GM19324 (cell line): ENCODE data around the gene FHOD1.

Experiments used
- ATAC-seq: cut with Tn5 transposase; IDR thresholded peaks from one replicate; pipeline ENCODE4 v1.9.1; 2021; ENCODE audit warnings: mild to moderate bottlenecking, moderate library complexity; ENCODE audit not compliant: unreplicated experiment, low FRiP score

The FHOD1 gene

DNA sequence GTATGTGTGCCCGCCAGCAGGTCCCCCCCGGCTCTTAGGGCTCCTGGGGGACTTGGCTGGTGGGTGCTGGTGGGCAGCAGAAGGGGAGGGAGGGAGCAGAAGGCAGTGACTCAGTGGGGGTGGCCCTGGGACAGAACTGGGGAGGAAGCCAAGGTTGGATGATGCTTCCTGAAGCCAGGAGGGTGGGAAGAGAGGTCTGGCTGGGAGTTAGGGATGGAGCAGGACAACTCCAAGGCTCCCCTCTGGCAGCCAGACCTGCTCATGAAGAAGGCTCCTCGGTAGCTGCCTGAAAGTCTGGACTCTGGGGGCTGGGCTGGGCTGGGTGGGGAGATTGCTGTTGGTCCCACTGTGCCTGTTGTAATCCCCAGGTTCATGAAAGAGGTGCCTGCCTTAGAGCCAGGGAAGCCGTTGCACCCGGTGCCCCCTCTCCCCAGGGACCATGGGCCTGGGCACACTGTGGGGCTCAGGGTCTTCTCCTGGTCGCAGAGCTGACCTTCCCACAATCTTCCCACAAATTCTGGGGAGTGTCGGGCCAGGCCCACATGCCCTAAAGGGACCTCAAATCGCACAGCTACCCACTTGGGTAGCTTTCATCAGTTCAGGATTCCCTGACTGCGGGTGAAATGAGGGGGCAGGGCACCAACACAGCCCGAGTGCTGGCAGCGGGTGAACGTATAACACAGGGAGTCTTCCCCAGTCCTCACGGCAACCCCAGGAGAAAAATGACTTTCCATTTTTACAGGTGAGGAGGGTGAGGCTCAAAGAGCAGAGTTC is 30.9 kb upstream of the FHOD1 start:
- no peak for ATAC-seq

DNA sequence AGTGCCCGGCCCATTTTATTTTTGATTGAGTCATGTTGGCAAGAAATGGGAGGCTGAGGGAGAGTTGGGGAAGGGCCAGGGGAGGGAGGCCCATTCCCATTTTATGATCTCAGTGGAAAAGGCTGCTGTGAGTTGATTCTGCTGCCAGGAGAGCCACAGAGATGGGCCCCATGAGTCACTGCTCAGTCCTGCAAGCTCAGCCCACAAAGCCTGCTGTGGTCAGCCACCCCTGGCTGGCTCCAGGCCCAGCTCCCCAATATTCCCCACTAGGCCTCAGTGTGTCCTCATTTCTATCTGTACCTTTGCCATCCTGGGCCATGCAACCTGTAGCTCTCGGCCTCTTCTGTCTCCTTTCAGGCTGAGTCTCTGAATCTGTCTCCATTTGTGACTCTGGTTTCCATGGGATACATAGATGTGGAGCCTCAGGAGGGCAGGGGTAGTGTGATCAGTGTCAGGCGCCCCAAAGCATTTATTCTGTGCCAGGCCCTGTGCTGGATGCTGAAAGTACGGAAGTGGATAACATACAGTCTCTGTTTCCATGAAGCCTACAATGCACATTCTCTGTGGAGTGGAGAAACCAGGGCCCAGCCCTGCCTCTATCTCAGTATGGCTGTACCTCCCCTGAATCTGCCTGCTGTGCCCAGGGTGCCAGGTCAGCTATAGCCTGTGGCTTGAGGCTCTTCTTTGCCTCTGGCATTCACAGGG is 30.2 kb upstream of the FHOD1 start:
- no peak for ATAC-seq

DNA sequence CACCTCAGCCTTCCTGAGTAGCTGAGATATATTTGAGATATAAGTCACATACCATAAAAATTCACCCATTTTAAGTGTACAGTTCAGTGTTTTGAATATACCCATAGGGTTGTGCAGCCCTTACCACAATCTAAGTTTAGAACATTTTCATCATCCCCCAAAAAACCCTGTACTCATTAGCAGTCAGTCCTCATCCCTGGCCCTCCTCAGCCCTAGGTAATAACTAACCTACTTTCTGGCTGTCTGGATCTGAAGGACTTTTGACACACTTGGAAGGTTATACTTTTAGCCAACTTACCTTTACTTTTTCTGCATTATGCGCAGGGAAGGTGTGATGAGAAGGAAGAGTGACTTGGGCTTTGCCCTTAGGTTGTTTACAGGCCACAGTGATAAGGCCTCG is 28.0 kb upstream of the FHOD1 start:
- no peak for ATAC-seq

DNA sequence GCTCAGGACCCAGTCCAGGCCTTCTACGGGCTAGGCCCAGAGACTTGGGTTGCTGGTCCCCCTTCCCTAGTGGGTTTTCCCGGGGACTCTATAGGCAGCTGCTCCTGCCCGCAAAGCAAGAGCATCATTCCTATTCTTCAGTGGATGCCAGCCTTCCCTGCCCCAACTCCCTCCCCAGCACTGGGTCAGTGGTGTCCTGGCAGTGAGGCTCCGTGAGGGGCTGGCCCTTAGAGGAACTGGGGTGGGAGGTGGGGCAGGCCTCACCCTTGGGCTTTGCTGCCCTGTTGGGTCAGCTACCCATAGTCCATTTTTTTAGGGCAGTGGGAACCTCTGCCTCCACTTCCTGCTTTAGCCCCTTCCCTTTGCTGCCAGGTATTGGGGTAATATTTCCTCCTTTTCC is 24.2 kb upstream of the FHOD1 start:
- ATAC-seq: no peak

DNA sequence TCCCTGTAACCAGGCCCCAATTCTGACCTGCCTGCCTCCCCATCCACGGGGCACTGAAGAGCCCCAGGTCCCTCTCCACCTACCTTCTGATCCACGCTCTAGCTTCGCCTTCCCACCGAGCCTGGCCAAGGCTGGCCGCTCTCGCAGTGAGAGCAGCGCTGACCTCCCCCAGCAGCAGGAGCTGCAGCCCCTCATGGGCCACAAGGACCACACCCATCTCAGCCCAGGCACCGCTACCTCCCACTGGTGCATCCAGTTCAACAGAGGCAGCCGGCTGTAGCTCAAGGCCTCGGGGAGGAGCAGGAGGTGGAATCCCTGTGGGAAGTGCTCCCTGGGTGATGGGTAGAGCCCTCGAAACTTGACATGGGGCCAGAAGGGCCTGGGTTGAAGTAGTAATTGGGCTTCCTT is 23.7 kb upstream of the FHOD1 start:
- ATAC-seq: no peak

DNA sequence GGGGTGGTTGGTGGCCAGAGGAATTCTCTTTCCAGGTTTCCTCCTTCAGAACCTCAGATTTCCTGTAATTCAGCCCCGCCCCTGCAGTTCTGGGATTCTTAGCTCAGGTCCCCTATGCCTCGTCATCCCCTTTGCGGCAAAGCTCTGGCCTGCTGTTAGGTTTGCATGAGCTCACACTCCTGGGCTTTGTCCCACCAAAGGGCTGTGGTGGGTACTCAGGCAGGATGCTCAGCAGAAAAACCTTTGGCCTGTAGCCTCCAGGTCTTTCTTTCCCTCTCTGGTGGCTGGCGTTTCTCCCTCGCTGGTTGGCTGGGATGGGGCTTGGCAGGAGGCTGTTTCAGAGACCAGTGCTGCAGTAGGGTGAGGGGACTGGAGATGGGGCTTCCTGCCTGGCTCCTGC is 22.5 kb upstream of the FHOD1 start:
- ATAC-seq: no peak

DNA sequence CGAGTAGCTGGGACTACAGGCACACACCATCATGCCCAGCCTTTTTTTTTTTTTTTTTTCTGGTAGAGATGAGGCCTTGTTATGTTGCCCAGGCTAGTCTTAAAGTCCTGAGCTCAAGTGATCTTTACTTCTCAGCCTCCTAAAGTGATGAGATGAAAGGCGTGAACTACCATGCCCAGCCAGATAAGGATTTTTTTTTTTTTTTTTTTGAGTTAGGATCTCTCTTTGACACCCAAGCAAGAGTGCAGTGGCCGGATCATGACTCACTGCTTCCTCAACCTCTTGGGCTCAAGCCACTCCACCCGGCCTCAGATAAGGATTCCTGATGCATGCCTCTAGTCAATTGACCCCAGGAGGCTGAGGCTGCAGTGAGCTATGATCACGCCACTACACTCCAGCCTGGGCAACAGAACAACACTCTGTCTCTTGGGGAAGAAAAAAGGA is 20.9 kb upstream of the FHOD1 start:
- ATAC-seq: no peak

DNA sequence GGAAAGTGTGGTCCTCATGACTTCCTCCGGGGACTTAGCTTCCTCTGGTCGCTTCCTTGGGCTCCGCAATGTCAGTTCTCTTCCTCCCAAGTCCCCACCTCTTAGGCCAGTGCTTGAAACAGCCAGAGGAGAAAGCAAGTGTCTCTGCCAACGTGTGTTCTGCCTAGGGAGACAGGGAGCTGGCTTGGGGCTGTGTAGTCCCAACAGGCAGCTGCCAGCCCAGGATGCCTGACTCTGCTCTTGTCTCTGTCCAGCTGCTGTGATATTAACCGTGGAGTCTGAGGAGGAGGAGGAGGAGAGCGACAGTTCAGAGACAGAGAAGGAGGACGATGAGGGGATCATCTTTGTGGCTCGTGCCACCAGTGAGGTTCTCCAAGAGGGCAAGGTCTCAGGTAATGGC is 18.6 kb upstream of the FHOD1 start:
- no peak for ATAC-seq

DNA sequence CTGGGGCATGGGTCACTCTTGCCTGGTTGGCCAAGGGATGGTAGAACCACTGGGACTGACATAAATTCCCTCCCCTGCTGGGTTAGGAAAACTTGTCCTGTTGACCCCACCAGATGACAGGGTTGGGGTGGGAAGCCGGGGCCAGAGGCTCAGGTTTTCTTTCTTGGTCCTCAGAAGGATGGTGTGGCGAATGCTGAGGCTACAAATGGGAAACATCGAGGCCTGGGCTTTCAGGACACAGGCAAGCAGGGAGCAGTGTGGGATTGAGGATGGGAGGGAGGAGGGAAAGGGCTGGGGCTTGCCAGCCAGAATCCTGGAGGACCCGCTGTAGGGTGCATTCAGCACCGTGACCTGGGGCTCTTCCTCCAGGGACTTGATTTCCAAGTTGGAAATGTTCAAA is 17.6 kb upstream of the FHOD1 start:
- no peak for ATAC-seq

DNA sequence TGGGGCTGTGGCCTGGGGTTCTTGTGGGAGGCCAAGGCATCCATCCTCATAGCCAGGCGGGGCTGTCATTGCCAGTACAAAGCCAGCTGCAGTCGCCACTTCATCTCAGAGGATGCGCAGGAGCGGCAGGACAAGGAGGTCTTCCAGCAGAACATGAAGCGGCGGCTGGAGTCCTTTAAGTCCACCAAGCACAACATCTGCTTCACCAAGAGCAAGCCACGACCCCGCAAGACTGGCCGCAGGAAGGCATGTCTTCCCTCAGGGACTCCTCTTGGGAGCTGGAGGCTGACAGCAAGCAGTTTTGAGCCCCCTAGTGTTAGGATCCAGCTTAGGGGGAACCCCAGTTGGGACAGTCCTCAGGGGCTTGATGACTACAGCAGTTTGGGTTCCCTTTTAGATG is 17.0 kb upstream of the FHOD1 start:
- no peak for ATAC-seq

DNA sequence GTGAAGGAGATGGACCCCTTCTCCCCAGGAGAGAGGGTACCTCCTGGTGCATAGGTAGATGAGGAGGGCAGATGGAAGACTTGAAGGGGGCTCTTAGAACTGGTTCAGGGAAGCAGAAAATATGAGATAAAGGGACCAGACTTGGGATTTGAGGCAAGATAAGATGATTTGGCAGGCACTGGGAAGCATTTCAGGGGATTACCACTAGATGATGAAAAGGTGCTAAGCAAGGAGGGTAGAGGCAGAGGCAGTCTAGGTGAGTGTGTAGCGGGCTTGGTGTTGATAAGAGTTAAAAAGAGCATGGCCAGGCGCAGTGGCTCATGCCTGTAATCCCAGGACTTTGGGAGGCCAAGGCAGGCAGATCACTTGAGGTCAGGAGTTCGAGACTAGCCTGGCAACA is 15.9 kb upstream of the FHOD1 start:
- ATAC-seq: no peak

DNA sequence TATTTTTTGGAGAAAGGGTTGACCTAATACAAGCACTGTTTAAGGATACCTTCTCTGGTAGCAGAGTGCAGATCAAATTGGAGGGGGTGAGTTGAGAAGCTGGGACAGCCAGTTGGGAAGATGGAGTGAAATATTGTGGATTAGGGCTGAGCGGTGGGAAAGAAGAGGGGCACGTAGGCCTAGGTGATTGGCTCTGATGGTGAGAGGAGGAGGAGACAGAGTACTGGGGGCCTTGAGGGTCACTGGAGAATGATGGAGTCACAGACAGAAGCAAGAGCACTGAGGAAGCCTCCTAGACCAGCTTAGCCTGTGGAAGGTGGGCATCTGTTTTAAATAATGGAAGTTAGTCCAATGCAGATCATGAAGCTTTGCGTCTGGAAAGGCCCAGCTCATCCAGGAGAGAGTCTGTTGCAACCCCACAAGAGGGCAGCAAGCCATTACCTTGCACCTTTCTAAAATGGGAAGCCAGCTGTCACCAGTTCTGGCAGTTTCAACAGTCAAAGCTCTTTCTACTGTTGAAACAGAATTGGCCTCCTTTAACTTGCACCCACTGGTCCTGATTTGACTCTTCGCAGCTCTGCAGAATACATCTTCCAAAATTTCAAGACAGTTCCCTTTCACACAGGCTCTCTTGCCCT is 13.3 kb upstream of the FHOD1 start:
- no peak for ATAC-seq

DNA sequence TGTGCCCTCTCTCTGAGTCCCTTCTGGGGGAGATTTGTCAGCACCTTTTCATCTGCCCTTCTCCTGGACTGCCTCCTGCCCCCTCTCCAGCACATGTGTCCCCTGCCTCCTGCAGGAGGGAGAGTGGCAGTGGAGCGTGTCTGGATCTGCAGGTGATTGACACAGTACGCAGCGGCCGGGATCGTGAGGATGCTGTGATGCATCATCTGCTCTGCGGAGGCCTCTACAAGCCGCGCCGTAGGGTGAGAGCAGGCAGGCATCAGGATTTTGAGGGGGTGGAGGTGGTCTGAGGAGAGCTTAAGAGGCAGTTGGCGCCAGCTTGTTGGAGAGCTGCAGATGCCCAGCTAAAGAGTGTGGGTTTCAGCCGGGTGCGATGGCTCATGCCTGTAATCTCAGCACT is 12.4 kb upstream of the FHOD1 start:
- ATAC-seq: no peak

DNA sequence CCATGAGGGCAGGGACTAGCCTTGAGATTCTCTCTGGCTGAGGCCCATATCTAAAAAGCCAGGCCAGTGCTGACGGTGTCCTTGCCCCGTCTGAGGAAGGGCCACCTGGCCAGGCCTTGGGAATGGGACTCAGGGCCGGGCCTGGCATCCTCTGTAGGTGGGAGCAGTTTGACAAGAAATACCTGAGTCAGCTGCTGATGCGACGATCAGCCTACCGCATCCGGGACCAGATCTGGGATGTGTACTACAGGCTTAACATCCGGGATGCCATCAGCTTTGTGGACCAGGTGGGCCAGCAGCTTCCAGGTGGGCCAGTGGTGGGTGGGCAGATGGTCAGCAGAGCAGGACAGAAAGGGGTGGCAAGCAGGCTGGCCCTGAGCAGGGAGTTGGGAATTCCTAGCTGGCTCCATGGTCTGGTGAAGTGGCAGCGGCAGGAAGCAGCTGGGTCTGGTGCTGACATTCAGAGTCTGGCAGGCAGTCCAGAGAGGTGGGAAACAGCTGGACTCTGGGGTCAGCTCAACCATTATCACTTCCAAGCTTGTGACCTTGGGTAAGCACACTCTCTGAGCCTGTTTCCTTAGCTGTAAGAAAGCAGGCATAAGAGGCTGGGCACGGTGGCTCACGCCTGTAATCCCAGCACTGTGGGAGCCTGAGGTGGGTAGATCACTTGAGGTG is 11.0 kb upstream of the FHOD1 start:
- no peak for ATAC-seq

DNA sequence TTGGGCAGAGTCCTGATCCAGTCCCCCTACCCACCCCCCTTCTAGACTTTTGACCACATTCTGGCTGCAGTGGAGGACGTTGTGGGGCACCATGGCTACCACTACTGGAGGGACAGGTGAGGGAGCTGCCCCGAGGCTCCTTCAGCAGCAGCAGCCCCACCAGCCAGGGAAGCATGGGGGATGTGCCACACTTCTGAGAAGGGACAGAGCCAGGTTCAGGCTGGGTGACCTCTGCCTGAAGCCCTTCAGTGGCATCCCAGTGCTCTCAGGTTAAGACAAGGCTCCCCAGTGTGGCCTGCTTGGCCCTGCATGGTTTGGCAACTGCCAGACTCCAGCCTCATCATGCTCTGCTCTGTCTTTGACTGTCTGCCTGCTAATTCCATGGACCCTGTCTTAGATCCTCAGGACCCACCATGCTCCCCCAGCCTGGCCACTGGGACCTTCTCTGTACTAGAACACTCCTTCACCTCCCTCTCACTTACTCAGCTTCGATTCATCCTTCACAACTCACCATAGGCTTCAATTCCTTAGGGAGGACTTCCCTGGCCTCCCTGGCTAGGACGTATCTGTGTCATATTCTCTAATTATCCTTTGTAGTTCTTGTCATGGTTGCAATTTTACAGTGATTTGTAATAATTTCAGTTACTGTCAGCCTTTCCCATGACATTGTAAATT is 10.3 kb upstream of the FHOD1 start:
- ATAC-seq: no peak

DNA sequence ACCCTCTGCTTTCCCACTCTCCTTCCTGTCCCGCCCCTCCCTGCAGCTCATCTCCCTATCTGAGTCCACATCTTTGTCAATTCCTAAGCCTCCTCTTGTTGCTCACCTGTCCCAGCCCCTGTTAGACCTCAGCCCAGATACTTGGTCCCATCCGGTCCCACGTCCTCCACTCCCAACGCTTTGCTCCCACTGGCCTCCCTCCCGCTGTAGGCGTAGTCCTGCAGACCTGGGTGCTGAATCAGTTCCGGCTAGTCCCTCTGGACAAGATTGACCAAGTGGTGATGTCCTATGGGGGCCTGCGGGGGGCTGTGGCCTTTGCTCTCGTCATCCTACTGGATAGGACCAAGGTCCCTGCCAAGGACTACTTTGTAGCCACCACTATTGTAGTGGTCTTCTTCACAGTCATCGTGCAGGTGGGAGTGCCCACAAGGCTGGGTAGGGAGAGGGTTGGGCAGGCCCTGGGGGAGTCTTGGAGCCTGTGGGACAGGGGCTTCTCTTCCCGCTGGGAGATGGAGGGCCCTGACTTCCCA is 9.5 kb upstream of the FHOD1 start:
- no peak for ATAC-seq

DNA sequence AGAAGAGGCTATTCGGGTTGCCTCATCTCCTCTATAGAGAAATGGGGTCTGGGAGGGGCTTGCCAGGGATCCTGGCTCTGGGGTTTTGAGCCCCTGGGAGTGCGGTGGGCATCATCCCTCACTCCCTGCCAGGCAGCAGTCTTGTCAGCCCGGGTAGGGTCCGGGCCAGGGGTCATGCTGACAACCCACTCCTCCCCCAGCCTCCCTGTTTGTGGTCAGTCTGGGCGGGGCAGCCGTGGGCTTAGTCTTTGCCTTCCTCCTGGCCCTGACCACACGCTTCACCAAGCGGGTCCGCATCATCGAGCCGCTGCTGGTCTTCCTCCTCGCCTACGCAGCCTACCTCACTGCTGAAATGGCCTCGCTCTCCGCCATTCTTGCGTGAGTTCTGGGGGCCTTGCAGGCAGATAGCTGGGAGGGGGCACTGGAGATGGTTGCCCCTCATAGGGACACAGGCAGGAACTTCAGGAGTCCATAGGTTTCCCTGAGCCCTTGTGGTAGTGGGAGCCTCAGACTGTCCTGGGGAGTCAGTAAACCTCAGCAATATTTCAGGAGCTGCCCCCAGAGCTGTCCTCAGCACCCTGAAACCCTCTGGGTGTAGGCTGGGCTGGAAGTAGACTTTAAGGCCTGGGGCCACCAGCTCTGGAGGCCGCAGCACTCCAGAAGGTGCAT is 8.4 kb upstream of the FHOD1 start:
- no peak for ATAC-seq

DNA sequence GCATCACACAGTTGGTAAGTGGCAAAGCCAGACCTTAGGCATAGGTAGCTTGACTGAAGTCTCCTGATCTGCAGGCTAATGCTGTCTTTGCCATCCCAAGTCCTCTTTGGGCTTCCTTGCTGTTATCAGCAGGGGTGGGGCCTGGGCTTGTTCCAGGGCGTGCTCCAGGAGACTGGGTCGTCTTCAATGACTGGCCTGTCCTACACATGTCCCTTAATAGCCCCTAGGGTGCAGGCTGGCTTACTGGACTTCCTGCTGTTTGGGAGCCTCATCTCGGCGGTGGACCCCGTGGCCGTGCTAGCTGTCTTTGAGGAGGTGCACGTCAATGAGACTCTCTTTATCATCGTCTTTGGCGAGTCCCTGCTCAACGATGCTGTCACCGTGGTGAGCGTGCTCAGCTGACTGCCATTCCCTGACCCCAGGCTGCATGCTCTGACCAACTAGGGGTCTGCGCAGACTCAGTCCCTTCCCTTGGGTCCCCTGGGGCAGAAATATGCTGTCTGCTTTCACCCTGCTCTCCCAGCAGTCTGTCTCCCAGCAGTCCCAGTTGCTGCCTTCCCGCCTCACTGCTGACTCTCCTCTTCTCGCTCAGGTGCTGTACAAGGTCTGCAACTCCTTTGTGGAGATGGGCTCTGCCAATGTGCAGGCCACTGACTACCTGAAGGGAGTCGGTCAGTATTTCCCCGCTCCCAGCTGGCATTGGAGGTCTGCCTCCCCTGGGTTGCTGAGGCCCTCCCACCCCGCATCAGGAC is 7.7 kb upstream of the FHOD1 start:
- no peak for ATAC-seq
